ENCODE results near the gene CPNE2.
"Not testable (repeated sequence)": the region's sequence is repeated elsewhere in the genome, so short reads cannot be mapped to it uniquely, and the experiment has no call there.

CPNE2 gene

GRCh38 chr16:57091975-57092785, at the start of gene CPNE2:
Gene CPNE2 (plus strand): TSS chr16:57092583. CDS start chr16:57110743, 18,160 bp downstream.
- peak; percentile 17 for DNase-seq

- no peak for DNase-seq
Observed at GRCh38 chr16:57043248-57043647, 49.1 kb upstream of the CPNE2 start.

- DNase-seq, result no peak
Observed at GRCh38 chr16:57044931-57045693, 47.3 kb upstream of the CPNE2 start.

- peak; percentile 31 for DNase-seq
Observed at GRCh38 chr16:57045694-57046381, 46.5 kb upstream of the CPNE2 start.

GRCh38 chr16:57048095-57048494, 44.3 kb upstream of the CPNE2 start:
- DNase-seq, result no peak

GRCh38 chr16:57049678-57050077, 42.7 kb upstream of the CPNE2 start:
- no peak for DNase-seq

- no peak for DNase-seq
Observed at GRCh38 chr16:57051696-57052228, 40.6 kb upstream of the CPNE2 start.

- DNase-seq, result no peak
Observed at GRCh38 chr16:57053206-57053605, 39.2 kb upstream of the CPNE2 start.

- DNase-seq, result no peak
Observed at GRCh38 chr16:57054338-57054737, 38.0 kb upstream of the CPNE2 start.

- no peak for DNase-seq
Observed at GRCh38 chr16:57054771-57055170, 37.6 kb upstream of the CPNE2 start.

GRCh38 chr16:57055671-57056070, 36.7 kb upstream of the CPNE2 start:
- no peak for DNase-seq

GRCh38 chr16:57058291-57058861, 34.0 kb upstream of the CPNE2 start:
- no peak for DNase-seq

GRCh38 chr16:57060323-57061083, 31.9 kb upstream of the CPNE2 start:
- no peak for DNase-seq

GRCh38 chr16:57061084-57061905, 31.1 kb upstream of the CPNE2 start:
- no peak for DNase-seq

- DNase-seq, result no peak
Observed at GRCh38 chr16:57062329-57062728, 30.1 kb upstream of the CPNE2 start.

GRCh38 chr16:57063189-57063588, 29.2 kb upstream of the CPNE2 start:
- DNase-seq, result not testable (repeated sequence)

GRCh38 chr16:57064995-57065394, 27.4 kb upstream of the CPNE2 start:
- no peak for DNase-seq

- no peak for DNase-seq
Observed at GRCh38 chr16:57066625-57067024, 25.8 kb upstream of the CPNE2 start.

- no peak for DNase-seq
Observed at GRCh38 chr16:57067347-57067746, 25.0 kb upstream of the CPNE2 start.

- no peak for DNase-seq
Observed at GRCh38 chr16:57069053-57069452, 23.3 kb upstream of the CPNE2 start.
